Neural progenitor cell (in vitro differentiated cells): ENCODE results near the gene PRH2. TPM values are rescaled to one million over a fixed set of nuclear protein-coding genes. Genes with fewer than 3 reads are reported as not detected.

Experiments
- DNase-seq: peaks from one replicate; pipeline ENCODE4 v3.0.0-alpha.2; 2016; ENCODE audit warnings: low spot score
- H2AFZ ChIP-seq: fragments of 200-600 bp; sonication (generic); replicated peaks from 2 replicates; pipeline ENCODE4 v1.6.1; 2016; ENCODE audit warnings: antibody characterized with exemption
- H3F3A ChIP-seq: fragments of 200-600 bp; sonication (generic); 2 replicates; pipeline ENCODE4 v1.6.1; 2016; ENCODE audit warnings: antibody characterized with exemption, low read depth
- H3K27ac ChIP-seq: fragments of 200-600 bp; sonication (generic); 2 replicates; pipeline ENCODE4 v1.5.1; 2016; ENCODE audit warnings: mild to moderate bottlenecking
- H3K27me3 ChIP-seq: fragments of 200-600 bp; sonication (generic); 2 replicates; pipeline ENCODE4 v1.6.1; 2016; ENCODE audit warnings: mild to moderate bottlenecking, moderate library complexity
- H3K36me3 ChIP-seq: fragments of 200-600 bp; sonication (generic); 2 replicates; pipeline ENCODE4 v1.5.1; 2016
- H3K4me1 ChIP-seq: fragments of 200-600 bp; sonication (generic); 2 replicates; pipeline ENCODE4 v1.6.1; 2016; ENCODE audit warnings: mixed run types
- H3K4me2 ChIP-seq: fragments of 200-600 bp; sonication (generic); 2 replicates; pipeline ENCODE4 v1.6.1; 2016
- H3K4me3 ChIP-seq: fragments of 200-600 bp; sonication (generic); 2 replicates; pipeline ENCODE4 v1.5.1; 2016
- H3K79me2 ChIP-seq: fragments of 200-600 bp; sonication (generic); 2 replicates; pipeline ENCODE4 v1.6.1; 2016; ENCODE audit warnings: low read depth
- H3K9ac ChIP-seq: fragments of 200-600 bp; sonication (generic); 2 replicates; pipeline ENCODE4 v1.6.1; 2016
- H3K9me3 ChIP-seq: fragments of 200-600 bp; sonication (generic); 2 replicates; pipeline ENCODE4 v1.5.1; 2016; ENCODE audit warnings: low read depth
- H4K20me1 ChIP-seq: fragments of 200-600 bp; sonication (generic); 2 replicates; pipeline ENCODE4 v1.6.1; 2016; ENCODE audit warnings: low read depth
- H3K27ac Mint-ChIP-seq: 3 replicates; pipeline ENCODE4 v1.8.0; 2021; ENCODE audit warnings: mixed read lengths
- H3K27me3 Mint-ChIP-seq: 2 replicates; pipeline ENCODE4 v1.8.0; 2022; ENCODE audit warnings: low read depth, mild to moderate bottlenecking, inconsistent platforms, moderate library complexity, mixed read lengths; ENCODE audit not compliant: insufficient read depth
- H3K36me3 Mint-ChIP-seq: 3 replicates; pipeline ENCODE4 v1.8.0; 2021; ENCODE audit warnings: mixed read lengths
- H3K4me1 Mint-ChIP-seq: 3 replicates; pipeline ENCODE4 v1.8.0; 2021; ENCODE audit warnings: mixed read lengths
- H3K4me3 Mint-ChIP-seq: 3 replicates; pipeline ENCODE4 v1.8.0; 2021; ENCODE audit warnings: mild to moderate bottlenecking, moderate library complexity, mixed read lengths
- H3K9me3 Mint-ChIP-seq: 3 replicates; pipeline ENCODE4 v1.8.0; 2020; ENCODE audit warnings: mixed read lengths
- EZH2 ChIP-seq: fragments of 200-600 bp; sonication (generic); IDR thresholded peaks from 2 replicates; pipeline ENCODE4 v1.6.1; 2017; ENCODE audit warnings: antibody characterized with exemption, mild to moderate bottlenecking, moderate library complexity
- EZH2phosphoT487 ChIP-seq: fragments of 200-600 bp; sonication (generic); IDR thresholded peaks from 2 replicates; pipeline ENCODE4 v1.6.1; 2017; ENCODE audit warnings: antibody characterized with exemption
- total RNA-seq: library from RNA; depleted of rRNA; stranded (reverse); fragments of >200 nt; gene quantifications from 2 replicates; pipeline ENCODE4 v1.2.3, GENCODE V29; 2015; ENCODE audit warnings: low replicate concordance
- TF ChIP-seq, protein P1 (sequence below): fragments of 200-600 bp; sonication (generic); IDR thresholded peaks from 2 replicates; pipeline ENCODE4 v1.5.1; 2017; ENCODE audit warnings: antibody characterized with exemption, mild to moderate bottlenecking

The PRH2 gene
- total RNA-seq, 1 donor from 2014 or later = not detected

DNA sequence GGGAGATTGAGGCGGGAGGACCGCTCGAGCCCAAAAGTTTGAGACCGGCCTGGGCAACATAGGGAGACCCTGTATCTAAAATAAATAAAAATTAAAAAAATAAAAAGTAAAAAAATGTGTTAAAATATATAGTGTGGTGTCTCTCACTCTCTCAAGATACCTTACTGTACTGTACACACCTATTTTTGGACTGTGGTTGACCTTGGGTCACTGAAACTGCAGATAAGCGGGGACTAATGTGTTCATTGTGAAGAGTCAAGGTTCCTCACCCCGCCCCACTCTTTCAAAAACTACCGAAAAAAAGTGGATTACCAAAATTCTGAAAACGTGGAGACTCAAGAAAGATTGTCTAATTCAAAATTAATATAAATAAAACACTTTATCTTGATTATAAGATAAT, 18.7 kb upstream of the PRH2 start:
- no peak for TF ChIP-seq EZH2phosphoT487
- no peak for TF ChIP-seq EZH2
- TF ChIP-seq, protein P1, sequence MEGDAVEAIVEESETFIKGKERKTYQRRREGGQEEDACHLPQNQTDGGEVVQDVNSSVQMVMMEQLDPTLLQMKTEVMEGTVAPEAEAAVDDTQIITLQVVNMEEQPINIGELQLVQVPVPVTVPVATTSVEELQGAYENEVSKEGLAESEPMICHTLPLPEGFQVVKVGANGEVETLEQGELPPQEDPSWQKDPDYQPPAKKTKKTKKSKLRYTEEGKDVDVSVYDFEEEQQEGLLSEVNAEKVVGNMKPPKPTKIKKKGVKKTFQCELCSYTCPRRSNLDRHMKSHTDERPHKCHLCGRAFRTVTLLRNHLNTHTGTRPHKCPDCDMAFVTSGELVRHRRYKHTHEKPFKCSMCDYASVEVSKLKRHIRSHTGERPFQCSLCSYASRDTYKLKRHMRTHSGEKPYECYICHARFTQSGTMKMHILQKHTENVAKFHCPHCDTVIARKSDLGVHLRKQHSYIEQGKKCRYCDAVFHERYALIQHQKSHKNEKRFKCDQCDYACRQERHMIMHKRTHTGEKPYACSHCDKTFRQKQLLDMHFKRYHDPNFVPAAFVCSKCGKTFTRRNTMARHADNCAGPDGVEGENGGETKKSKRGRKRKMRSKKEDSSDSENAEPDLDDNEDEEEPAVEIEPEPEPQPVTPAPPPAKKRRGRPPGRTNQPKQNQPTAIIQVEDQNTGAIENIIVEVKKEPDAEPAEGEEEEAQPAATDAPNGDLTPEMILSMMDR = no peak
- H2AFZ ChIP-seq = no peak overlapping the region
- no peaks in the 10 kb centered on the region for H3F3A ChIP-seq
- H3K9ac ChIP-seq = no peak overlapping the region
- Mint-ChIP-seq H3K4me3 (no peak overlapping the region), H3K4me1 (no peaks in the 10 kb centered on the region), H3K27me3 (no peaks in the 10 kb centered on the region), H3K36me3 (peaks cover 9% of the 10 kb centered on the region), H3K27ac (no peak overlapping the region), H3K9me3 (no peaks in the 10 kb centered on the region)
- H3K4me1 ChIP-seq = no peaks in the 10 kb centered on the region
- no peak for DNase-seq
- H3K36me3 ChIP-seq = peaks cover 4% of the 10 kb centered on the region
- H3K27ac ChIP-seq = no peak overlapping the region
- H3K4me2 ChIP-seq = no peak overlapping the region
- H3K4me3 ChIP-seq = no peak overlapping the region
- no peaks in the 10 kb centered on the region for H3K9me3 ChIP-seq
- H4K20me1 ChIP-seq = no peaks in the 10 kb centered on the region
- H3K79me2 ChIP-seq = no peaks in the 10 kb centered on the region
- no peaks in the 10 kb centered on the region for H3K27me3 ChIP-seq

DNA sequence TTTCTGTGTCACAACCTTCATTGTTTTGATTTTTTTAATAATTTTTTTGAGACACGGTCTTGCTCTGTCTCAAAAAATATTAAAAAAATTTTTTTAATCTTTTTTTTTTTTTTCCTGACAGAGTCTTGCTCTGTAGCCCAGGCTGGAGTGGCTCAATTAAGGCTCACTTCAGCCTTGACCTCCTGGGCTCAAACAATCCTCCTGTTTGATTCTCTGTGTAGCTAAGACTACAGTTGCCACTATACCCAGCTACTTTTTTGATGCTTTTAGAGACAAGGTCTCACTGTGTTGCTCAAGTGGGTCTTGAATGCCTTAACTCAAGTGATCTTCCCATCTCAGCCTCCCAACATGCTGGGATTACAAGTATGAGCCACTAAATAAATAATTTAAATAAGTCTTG, 9.2 kb upstream of the PRH2 start:
- no peaks in the 10 kb centered on the region for H3K36me3 ChIP-seq
- H3K27ac ChIP-seq = no peak overlapping the region
- no peaks in the 10 kb centered on the region for H3K79me2 ChIP-seq
- no peak overlapping the region for H2AFZ ChIP-seq
- Mint-ChIP-seq H3K9me3 (no peaks in the 10 kb centered on the region), H3K36me3 (no peaks in the 10 kb centered on the region), H3K4me3 (no peak overlapping the region), H3K27ac (no peak overlapping the region), H3K27me3 (no peaks in the 10 kb centered on the region), H3K4me1 (no peaks in the 10 kb centered on the region)
- DNase-seq = no peak
- TF ChIP-seq EZH2 = no peak
- no peak for TF ChIP-seq EZH2phosphoT487
- TF ChIP-seq, protein P1 = no peak
- no peak overlapping the region for H3K4me2 ChIP-seq
- no peaks in the 10 kb centered on the region for H3K27me3 ChIP-seq
- H3F3A ChIP-seq = no peaks in the 10 kb centered on the region
- no peak overlapping the region for H3K4me3 ChIP-seq
- no peak overlapping the region for H3K9ac ChIP-seq
- no peaks in the 10 kb centered on the region for H3K4me1 ChIP-seq
- H4K20me1 ChIP-seq = no peaks in the 10 kb centered on the region
- no peaks in the 10 kb centered on the region for H3K9me3 ChIP-seq

DNA sequence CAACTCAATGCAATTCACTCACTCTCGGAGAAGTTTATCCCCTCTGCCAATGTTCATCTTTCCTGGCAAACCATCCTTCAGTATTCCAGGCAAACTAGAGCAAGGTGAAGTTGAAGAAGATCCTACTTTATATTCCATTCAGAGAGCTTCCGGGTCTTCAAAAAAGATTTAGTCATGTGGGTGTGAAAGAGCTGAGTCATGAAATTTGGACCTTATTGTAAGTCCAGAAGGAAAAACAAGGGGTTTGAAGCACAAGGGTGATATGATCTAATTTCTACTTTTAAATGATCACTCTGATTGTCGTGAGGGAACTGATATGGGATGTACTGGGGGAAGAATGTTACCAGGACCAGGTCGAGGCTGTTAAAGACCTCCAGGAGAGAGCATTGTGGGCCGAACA, 2.8 kb upstream of the PRH2 start:
- Histone ChIP-seq H3K27ac (no peak overlapping the region), H3K9ac (no peak overlapping the region), H4K20me1 (no peaks in the 10 kb centered on the region), H3K27me3 (no peaks in the 10 kb centered on the region), H2AFZ (no peak overlapping the region), H3K4me2 (no peak overlapping the region), H3K36me3 (no peaks in the 10 kb centered on the region), H3F3A (no peaks in the 10 kb centered on the region), H3K4me3 (no peak overlapping the region), H3K9me3 (no peaks in the 10 kb centered on the region), H3K79me2 (no peaks in the 10 kb centered on the region), H3K4me1 (no peaks in the 10 kb centered on the region)
- H3K4me1 Mint-ChIP-seq = no peaks in the 10 kb centered on the region
- H3K27me3 Mint-ChIP-seq = no peaks in the 10 kb centered on the region
- H3K4me3 Mint-ChIP-seq = no peak overlapping the region
- no peaks in the 10 kb centered on the region for H3K9me3 Mint-ChIP-seq
- TF ChIP-seq, protein P1 = no peak
- no peak for TF ChIP-seq EZH2phosphoT487
- no peak overlapping the region for H3K27ac Mint-ChIP-seq
- DNase-seq = no peak
- H3K36me3 Mint-ChIP-seq = no peaks in the 10 kb centered on the region

DNA sequence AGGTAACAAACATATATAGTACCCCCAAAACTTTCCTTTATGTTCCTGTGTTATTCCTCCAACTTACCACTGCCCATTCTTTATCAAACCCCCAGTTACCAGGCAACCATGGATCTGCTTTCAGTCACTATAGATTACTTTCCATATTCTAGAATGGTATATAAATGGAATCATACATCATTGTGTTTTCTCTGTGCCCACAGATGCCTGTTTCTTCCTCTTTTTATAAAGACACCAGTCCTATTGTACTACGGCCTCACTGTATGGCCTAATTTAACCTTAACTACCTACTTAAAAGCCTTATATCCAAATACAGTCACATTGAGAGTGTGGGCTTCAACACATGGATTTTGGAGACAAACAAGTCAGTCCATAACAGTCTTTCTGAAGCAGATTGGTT, 7.5 kb downstream of the PRH2 start:
- Histone ChIP-seq H3K79me2 (no peaks in the 10 kb centered on the region), H3K4me1 (no peaks in the 10 kb centered on the region), H3K9me3 (no peaks in the 10 kb centered on the region), H3K36me3 (no peaks in the 10 kb centered on the region), H2AFZ (no peak overlapping the region), H3K27me3 (no peaks in the 10 kb centered on the region), H3K4me3 (no peak overlapping the region), H3K27ac (no peak overlapping the region), H3F3A (no peaks in the 10 kb centered on the region), H3K4me2 (no peak overlapping the region), H4K20me1 (no peaks in the 10 kb centered on the region), H3K9ac (no peak overlapping the region)
- TF ChIP-seq EZH2phosphoT487 (no peak), EZH2 (no peak)
- TF ChIP-seq, protein P1 = no peak
- Mint-ChIP-seq H3K27me3 (peaks cover 4% of the 10 kb centered on the region), H3K27ac (no peak overlapping the region), H3K4me1 (peaks cover 3% of the 10 kb centered on the region), H3K9me3 (no peaks in the 10 kb centered on the region), H3K36me3 (peaks cover 2% of the 10 kb centered on the region), H3K4me3 (no peak overlapping the region)
- DNase-seq = no peak
